ENCODE measurements around the gene KCNQ2.

DNA sequence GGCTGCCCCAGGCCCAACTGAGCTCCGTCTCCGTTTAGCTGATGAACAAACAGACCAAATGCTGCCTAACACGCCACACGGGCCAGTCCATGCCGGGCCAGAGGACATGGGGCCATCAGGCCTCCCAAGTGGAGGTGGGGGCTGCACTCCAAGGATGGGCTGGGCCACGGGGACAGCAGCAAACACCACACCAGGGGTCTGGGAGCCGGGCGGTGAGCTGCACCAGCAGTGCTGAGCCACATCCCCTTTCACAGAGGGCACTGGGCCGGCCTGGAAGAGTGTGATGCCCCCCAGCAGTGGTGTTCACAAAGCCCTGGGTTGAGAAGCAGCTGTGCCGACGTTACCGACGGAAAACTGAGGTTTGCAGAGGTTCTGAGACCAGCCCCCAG lies 2.7 kb downstream of the KCNQ2 start:
- TF ChIP-seq, protein P1, sequence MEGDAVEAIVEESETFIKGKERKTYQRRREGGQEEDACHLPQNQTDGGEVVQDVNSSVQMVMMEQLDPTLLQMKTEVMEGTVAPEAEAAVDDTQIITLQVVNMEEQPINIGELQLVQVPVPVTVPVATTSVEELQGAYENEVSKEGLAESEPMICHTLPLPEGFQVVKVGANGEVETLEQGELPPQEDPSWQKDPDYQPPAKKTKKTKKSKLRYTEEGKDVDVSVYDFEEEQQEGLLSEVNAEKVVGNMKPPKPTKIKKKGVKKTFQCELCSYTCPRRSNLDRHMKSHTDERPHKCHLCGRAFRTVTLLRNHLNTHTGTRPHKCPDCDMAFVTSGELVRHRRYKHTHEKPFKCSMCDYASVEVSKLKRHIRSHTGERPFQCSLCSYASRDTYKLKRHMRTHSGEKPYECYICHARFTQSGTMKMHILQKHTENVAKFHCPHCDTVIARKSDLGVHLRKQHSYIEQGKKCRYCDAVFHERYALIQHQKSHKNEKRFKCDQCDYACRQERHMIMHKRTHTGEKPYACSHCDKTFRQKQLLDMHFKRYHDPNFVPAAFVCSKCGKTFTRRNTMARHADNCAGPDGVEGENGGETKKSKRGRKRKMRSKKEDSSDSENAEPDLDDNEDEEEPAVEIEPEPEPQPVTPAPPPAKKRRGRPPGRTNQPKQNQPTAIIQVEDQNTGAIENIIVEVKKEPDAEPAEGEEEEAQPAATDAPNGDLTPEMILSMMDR (conservative IDR thresholded peaks at IDR 0.05), result no peak
- TF ChIP-seq EZH2 (IDR thresholded peaks at IDR 0.05; ENCODE audit: low read depth), result no peak
